PC-9 (cell line): ENCODE data around the gene DMKN. TPM values are rescaled to one million over a fixed set of nuclear protein-coding genes. Genes with fewer than 3 reads are reported as not detected.

Experiments used
- BruUV-seq: library from RNA; stranded (reverse); fragments of 400-500 nt; replicated peaks from 2 replicates; lab custom pipeline; 2021; lab: Mats Ljungman, UMichigan
- CTCF ChIA-PET: fragments of 300-600 bp; sonication (Branson Sonifier 250); formaldehyde crosslinking; loops from one replicate; lab custom pipeline; 2022; ENCODE audit warnings: antibody characterized with exemption; lab: Charles Lee
- POLR2A ChIA-PET: fragments of 300-600 bp; sonication (Branson Sonifier 250); formaldehyde crosslinking; loops from one replicate; lab custom pipeline; 2022; ENCODE audit warnings: antibody characterized with exemption; ENCODE audit not compliant: unreplicated experiment; lab: Charles Lee
- DNase-seq, 2 experiments: peaks; one replicate each; pipeline versions ENCODE4 v3.0.0 to v3.0.0-alpha.2; 2015 to 2022; ENCODE audit warnings: mixed read lengths in 1 of 2
- H2AFZ ChIP-seq: fragments of 200-600 bp; sonication (generic); 2 replicates; pipeline ENCODE4 v1.8.1; 2017; ENCODE audit warnings: antibody characterized with exemption
- H3F3A ChIP-seq: fragments of 200-600 bp; sonication (generic); 2 replicates; pipeline ENCODE4 v1.8.1; 2017; ENCODE audit warnings: antibody characterized with exemption, mild to moderate bottlenecking, low read depth; ENCODE audit not compliant: insufficient read depth
- H3K27ac ChIP-seq: fragments of 200-600 bp; sonication (generic); 2 replicates; pipeline ENCODE4 v1.6.1; 2016; ENCODE audit warnings: mixed run types
- H3K27me3 ChIP-seq: fragments of 200-600 bp; sonication (generic); 2 replicates; pipeline ENCODE4 v1.6.1; 2016; ENCODE audit warnings: low read depth, mixed run types; ENCODE audit not compliant: insufficient read depth
- H3K36me3 ChIP-seq: fragments of 200-600 bp; sonication (generic); 2 replicates; pipeline ENCODE4 v1.6.1; 2016; ENCODE audit warnings: low read depth, mixed run types
- H3K4me1 ChIP-seq: fragments of 200-600 bp; sonication (generic); replicated peaks from 2 replicates; pipeline ENCODE4 v1.6.1; 2016; ENCODE audit warnings: mixed run types; ENCODE audit not compliant: insufficient read depth
- H3K4me2 ChIP-seq: fragments of 200-600 bp; sonication (generic); 2 replicates; pipeline ENCODE4 v1.6.1; 2017; ENCODE audit warnings: mixed run types
- H3K4me3 ChIP-seq: fragments of 200-600 bp; sonication (generic); 2 replicates; pipeline ENCODE4 v1.6.1; 2016; ENCODE audit warnings: mixed run types
- H3K79me2 ChIP-seq: fragments of 200-600 bp; sonication (generic); 2 replicates; pipeline ENCODE4 v1.6.1; 2017; ENCODE audit warnings: low read depth, mixed run types
- H3K9me2 ChIP-seq: fragments of 200-600 bp; sonication (generic); 2 replicates; pipeline ENCODE4 v1.8.1; 2017; ENCODE audit warnings: mild to moderate bottlenecking; ENCODE audit not compliant: insufficient read depth
- H3K9me3 ChIP-seq: fragments of 200-600 bp; sonication (generic); 2 replicates; pipeline ENCODE4 v1.8.1; 2016; ENCODE audit warnings: low read depth; ENCODE audit not compliant: insufficient read depth
- H4K20me1 ChIP-seq: fragments of 200-600 bp; sonication (generic); 2 replicates; pipeline ENCODE4 v1.8.1; 2017; ENCODE audit not compliant: insufficient read depth
- EZH2 ChIP-seq: fragments of 200-600 bp; sonication (generic); IDR thresholded peaks from 2 replicates; pipeline ENCODE4 v1.8.0; 2017; ENCODE audit warnings: antibody characterized with exemption, low read depth
- intact Hi-C: fragments of 100-400 bp; cut with micrococcal nuclease; formaldehyde crosslinking; loops from one replicate; pipeline ENCODE4 v1.10.0; 2022; ENCODE audit not compliant: unreplicated experiment
- total RNA-seq: library from RNA; stranded (reverse); gene quantifications from 2 replicates; pipeline ENCODE4 v1.2.3, GENCODE V29; 2021
- TF ChIP-seq, protein P1 (sequence below): fragments of 200-600 bp; sonication (generic); conservative IDR thresholded peaks from 2 replicates; pipeline ENCODE4 v1.6.1; 2017; ENCODE audit warnings: mixed run types, antibody characterized with exemption, mild to moderate bottlenecking, moderate library complexity

The DMKN gene
- total RNA-seq, 1 experiment from 2014 or later, result 135 TPM

DNA sequence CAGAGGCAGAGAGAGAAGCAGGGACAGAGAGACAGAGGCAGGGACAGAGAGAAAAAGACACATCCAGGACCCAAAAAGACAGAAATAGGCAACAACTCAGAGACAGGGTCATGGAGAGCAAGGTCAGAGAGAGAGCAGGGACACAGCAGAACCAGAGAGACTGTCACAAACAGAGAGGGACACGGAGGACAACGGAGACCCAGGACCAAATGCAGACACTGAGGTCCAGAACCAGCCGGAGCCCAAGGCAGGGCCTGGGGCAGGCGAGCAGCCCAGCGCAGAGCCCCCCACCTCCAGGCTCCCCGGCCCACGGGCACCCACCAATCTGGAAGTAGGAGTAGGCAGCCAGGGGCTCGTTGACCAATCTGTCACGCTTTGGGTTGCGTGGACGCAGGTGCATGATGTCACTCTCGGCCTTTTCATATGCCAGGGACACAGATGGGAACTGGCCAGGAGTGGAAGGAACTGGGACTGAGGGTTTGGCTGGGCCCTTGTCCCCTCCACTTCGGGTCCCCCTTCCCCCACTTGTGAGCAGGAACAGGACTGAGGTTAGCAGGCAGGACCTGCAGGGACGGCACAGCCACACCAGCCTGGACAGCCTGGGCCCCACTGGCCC lies 40.0 kb upstream of the DMKN start:
- no peak overlapping the region for H2AFZ ChIP-seq
- no peaks in the 10 kb centered on the region for H3K9me2 ChIP-seq
- no peaks in the 10 kb centered on the region; the same call in 1 of the 2 replicates for H4K20me1 ChIP-seq
- H3K4me2 ChIP-seq, result no peak overlapping the region
- TF ChIP-seq EZH2, result no peak
- TF ChIP-seq, protein P1, sequence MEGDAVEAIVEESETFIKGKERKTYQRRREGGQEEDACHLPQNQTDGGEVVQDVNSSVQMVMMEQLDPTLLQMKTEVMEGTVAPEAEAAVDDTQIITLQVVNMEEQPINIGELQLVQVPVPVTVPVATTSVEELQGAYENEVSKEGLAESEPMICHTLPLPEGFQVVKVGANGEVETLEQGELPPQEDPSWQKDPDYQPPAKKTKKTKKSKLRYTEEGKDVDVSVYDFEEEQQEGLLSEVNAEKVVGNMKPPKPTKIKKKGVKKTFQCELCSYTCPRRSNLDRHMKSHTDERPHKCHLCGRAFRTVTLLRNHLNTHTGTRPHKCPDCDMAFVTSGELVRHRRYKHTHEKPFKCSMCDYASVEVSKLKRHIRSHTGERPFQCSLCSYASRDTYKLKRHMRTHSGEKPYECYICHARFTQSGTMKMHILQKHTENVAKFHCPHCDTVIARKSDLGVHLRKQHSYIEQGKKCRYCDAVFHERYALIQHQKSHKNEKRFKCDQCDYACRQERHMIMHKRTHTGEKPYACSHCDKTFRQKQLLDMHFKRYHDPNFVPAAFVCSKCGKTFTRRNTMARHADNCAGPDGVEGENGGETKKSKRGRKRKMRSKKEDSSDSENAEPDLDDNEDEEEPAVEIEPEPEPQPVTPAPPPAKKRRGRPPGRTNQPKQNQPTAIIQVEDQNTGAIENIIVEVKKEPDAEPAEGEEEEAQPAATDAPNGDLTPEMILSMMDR, result no peak
- intact Hi-C loops, result no loop called here
- no peaks in the 10 kb centered on the region for H3K9me3 ChIP-seq
- BruUV-seq, result no TSS peak
- DNase-seq, result no peak
- ChIA-PET POLR2A (no interaction called here), CTCF (no interaction called here)
- H3K27me3 ChIP-seq, result no peaks in the 10 kb centered on the region
- H3K36me3 ChIP-seq, result no peaks in the 10 kb centered on the region
- no peaks in the 10 kb centered on the region for H3K79me2 ChIP-seq
- H3K4me1 ChIP-seq, result no peaks in the 10 kb centered on the region
- no peak overlapping the region for H3K4me3 ChIP-seq
- H3K27ac ChIP-seq, result no peak overlapping the region
- no peaks in the 10 kb centered on the region; the same call in none of the 2 replicates for H3F3A ChIP-seq

DNA sequence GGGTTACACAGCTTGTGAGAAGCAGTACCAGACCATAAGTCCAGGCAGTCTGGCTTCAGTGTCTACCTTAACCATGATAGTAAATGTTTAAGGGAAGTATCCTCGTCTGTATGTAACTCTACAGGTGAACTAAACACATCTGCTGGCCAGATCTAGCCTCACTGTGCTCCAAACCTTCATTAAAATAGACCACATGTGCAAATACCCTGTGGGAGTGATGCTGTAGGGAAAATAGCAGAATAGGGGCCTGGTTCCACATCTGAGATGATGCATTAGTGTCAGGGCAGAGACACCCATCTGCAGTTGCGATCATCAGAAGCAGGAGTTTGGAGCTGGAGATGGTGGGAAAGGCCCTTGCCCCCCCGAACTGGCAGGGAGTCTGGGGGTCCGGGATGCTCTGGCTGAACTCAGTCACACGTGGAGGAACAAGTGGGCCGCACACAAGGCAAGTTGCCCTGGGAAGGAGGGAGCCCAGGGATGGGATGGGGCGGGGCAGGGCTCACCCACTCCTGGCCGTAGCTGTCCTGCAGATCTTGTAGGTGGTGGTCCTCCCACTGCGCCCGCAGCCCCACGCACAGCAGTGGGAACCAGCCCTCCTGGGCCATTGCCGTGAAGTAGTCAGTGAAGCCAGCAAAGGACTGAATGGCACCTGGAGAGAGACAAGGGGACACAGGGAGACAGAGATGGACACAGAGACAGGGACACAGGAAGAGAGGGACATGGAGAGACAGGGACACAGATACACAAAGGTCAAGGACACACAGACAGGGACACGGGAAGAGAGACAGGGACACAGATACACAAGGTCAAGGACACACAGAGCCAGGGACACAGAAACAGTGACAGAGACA lies 39.3 kb upstream of the DMKN start:
- H3K9me2 ChIP-seq, result no peaks in the 10 kb centered on the region

DNA sequence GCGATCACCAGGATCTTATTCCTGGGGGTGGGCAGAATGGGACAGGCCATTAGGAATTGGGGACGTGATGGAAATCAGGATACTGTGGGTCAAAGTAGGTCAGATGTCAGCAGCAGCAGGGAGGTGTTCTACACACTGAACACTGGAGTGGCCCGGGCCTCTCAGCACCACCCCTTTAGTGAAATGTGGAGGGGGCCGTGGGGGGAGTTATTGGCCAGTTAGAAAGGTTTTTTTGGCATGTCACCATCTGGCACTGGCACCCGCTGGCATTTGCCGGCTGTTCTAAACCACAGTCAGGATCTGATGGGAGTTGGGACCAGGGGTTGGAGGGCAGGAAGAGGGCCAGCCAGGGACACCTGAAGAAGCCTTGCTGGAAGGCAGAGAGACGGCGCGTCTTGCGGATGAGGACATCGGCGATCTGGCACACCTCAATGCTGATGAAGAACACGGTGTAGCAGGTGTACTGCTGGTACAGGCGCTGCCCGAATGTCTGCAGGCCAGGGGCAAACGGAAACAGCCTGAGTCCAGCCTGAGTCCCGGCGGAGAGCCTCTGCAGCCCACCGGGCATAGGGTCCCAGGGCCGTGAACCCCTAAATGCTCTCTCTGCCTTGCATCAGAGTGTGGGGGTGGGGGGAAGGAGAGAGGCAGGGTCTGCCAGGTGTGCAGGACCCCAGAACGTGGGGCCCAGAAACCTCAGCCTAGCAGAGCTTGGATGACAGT lies 37.8 kb upstream of the DMKN start:
- no peak for DNase-seq
- Histone ChIP-seq H3K36me3 (0 out of 2 replicates have a peak, but pooled peaks cover 6% of the 10 kb centered on the region), H3K4me3 (no peak overlapping the region), H4K20me1 (no peaks in the 10 kb centered on the region; the same call in 1 of the 2 replicates), H3K79me2 (peaks cover 14% of the 10 kb centered on the region), H3K9me3 (no peaks in the 10 kb centered on the region), H3F3A (no peaks in the 10 kb centered on the region; the same call in 1 of the 2 replicates), H3K27ac (no peak overlapping the region), H3K4me1 (peaks cover 7% of the 10 kb centered on the region), H2AFZ (no peak overlapping the region), H3K27me3 (no peaks in the 10 kb centered on the region), H3K4me2 (no peak overlapping the region), H3K9me2 (no peaks in the 10 kb centered on the region)
- intact Hi-C loops, result no loop called here
- BruUV-seq, result no TSS peak
- ChIA-PET CTCF (no interaction called here), POLR2A (no interaction called here)
- no peak for TF ChIP-seq EZH2
- TF ChIP-seq, protein P1, result no peak

More for the DNA sequence above, 39.3 kb upstream of the DMKN start:
- Histone ChIP-seq H2AFZ (no peak overlapping the region), H3K27me3 (no peaks in the 10 kb centered on the region), H3F3A (no peaks in the 10 kb centered on the region; the same call in none of the 2 replicates), H3K27ac (no peak overlapping the region), H3K79me2 (no peaks in the 10 kb centered on the region), H3K4me2 (no peak overlapping the region), H4K20me1 (no peaks in the 10 kb centered on the region; the same call in 1 of the 2 replicates), H3K36me3 (0 out of 2 replicates have a peak, but pooled peaks cover 6% of the 10 kb centered on the region), H3K4me3 (no peak overlapping the region), H3K9me3 (no peaks in the 10 kb centered on the region), H3K4me1 (no peaks in the 10 kb centered on the region)
- BruUV-seq, result no TSS peak
- CTCF ChIA-PET, result no interaction called here
- intact Hi-C loops, result no loop called here
- POLR2A ChIA-PET, result no interaction called here
- TF ChIP-seq EZH2, result no peak
- TF ChIP-seq, protein P1, result no peak
- DNase-seq, result no peak
